Measurements from ENCODE around the gene PER1. TPM values are rescaled to one million over a fixed set of nuclear protein-coding genes. Genes with fewer than 3 reads are reported as not detected.
A peak's percentile ranks its signal among the peaks of the same experiment; 100 is the strongest.

Gene PER1
- total RNA-seq, 1 donor from 2014 or later: 45.0 TPM

DNA sequence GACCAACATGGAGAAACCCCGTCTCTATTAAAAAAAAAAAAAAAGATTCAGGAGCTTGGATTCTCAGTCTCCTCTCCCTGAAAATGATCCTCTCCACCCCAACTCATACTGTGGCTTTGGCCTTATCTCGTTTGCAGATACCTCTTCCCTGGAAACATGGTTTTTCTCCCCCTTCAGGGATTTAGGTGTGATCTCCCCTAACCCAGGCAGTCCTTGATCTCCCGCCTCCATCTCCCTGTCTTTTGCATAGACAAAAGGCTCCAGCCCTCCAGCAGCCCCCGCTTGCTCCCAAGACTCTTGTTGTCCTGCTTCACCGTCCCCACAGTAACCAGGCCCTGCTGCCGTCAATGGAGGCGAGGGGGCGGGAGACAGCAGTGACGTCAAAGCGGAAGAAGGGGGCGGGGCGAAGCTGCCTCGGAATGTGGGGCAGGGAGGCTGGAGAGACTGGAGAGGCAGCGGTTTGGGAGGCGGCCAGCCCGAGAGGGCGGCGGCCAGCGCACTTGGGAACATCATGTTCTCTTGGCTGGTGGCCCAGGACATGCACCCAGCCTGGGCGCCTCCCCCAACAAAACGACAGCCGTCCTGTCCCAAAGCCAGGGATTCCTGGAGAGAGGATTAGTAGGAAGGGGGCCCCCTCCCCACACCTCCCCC is 1.9 kb upstream of the PER1 start:
- intact Hi-C loops (cut with micrococcal nuclease): loop anchor here (10.0 kb wide), 1 partner anchor 469 kb away; the partner anchor contains the start of genes TP53 and WRAP53
- no peak overlapping the region for H3K27ac Mint-ChIP-seq
- peaks cover 39% of the 10 kb centered on the region for H3K4me1 Mint-ChIP-seq
- peak; percentile 71 for DNase-seq
- no peaks in the 10 kb centered on the region for H3K27me3 Mint-ChIP-seq
- ChIA-PET CTCF (interaction anchor here (0.6 to 1.7 kb wide), 2 partner anchors 15 to 63 kb away, joined by 3 read pairs; no protein-coding TSS in a partner anchor), POLR2A (interaction anchor here (0.6 to 15.9 kb wide), 8 partner anchors 15 to 141 kb away, joined by 3 to 385 read pairs (median 10); partner anchors contain the start of genes BORCS6 and SLC25A35)
- H3K36me3 Mint-ChIP-seq (ENCODE audit: low read depth): peaks cover 29% of the 10 kb centered on the region
- no peak overlapping the region for H3K4me3 Mint-ChIP-seq
- TF ChIP-seq, protein P1, sequence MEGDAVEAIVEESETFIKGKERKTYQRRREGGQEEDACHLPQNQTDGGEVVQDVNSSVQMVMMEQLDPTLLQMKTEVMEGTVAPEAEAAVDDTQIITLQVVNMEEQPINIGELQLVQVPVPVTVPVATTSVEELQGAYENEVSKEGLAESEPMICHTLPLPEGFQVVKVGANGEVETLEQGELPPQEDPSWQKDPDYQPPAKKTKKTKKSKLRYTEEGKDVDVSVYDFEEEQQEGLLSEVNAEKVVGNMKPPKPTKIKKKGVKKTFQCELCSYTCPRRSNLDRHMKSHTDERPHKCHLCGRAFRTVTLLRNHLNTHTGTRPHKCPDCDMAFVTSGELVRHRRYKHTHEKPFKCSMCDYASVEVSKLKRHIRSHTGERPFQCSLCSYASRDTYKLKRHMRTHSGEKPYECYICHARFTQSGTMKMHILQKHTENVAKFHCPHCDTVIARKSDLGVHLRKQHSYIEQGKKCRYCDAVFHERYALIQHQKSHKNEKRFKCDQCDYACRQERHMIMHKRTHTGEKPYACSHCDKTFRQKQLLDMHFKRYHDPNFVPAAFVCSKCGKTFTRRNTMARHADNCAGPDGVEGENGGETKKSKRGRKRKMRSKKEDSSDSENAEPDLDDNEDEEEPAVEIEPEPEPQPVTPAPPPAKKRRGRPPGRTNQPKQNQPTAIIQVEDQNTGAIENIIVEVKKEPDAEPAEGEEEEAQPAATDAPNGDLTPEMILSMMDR (IDR thresholded peaks at IDR 0.05): no peak
- no peak for ATAC-seq (ENCODE audit: low read depth)
- H3K9me3 Mint-ChIP-seq: no peaks in the 10 kb centered on the region

DNA sequence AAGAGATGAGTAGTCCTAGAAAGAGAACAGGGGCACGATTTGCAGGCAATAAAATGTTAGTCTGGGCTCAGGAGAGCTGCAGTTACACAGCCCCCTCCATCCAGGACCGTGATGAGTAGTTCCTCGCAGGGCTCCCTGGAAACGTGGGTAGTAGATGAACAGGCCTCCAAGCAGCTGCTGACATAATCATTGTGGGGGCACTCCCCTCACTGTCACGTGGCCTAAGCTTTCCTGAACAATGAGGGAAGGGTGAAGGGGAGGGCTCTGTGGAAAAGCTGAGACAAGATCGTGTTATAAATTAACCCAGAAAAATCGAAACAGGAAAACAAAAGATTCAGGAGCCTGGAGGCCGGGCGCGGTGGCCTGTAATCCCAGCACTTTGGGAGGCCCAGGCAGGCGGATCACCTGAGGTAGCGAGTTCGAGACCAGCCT is 1.3 kb upstream of the PER1 start:
- DNase-seq: no peak
- intact Hi-C loops (cut with micrococcal nuclease): loop anchor here (10.0 kb wide), 1 partner anchor 469 kb away; the partner anchor contains the start of genes TP53 and WRAP53
- TF ChIP-seq, protein P1 (IDR thresholded peaks at IDR 0.05): no peak
- H3K9me3 Mint-ChIP-seq: no peaks in the 10 kb centered on the region
- ATAC-seq (ENCODE audit: low read depth): no peak
- H3K27ac Mint-ChIP-seq: peak overlapping the region; percentile 82
- H3K27me3 Mint-ChIP-seq: no peaks in the 10 kb centered on the region
- no peak overlapping the region for H3K4me3 Mint-ChIP-seq
- ChIA-PET CTCF (interaction anchor here (0.6 to 1.7 kb wide), 2 partner anchors 14 to 62 kb away, joined by 3 read pairs; no protein-coding TSS in a partner anchor), POLR2A (interaction anchor here (0.6 to 15.9 kb wide), 7 partner anchors 14 to 95 kb away, joined by 3 to 385 read pairs (median 4); no protein-coding TSS in a partner anchor)
- peaks cover 34% of the 10 kb centered on the region for H3K4me1 Mint-ChIP-seq
- H3K36me3 Mint-ChIP-seq (ENCODE audit: low read depth): peaks cover 30% of the 10 kb centered on the region

DNA sequence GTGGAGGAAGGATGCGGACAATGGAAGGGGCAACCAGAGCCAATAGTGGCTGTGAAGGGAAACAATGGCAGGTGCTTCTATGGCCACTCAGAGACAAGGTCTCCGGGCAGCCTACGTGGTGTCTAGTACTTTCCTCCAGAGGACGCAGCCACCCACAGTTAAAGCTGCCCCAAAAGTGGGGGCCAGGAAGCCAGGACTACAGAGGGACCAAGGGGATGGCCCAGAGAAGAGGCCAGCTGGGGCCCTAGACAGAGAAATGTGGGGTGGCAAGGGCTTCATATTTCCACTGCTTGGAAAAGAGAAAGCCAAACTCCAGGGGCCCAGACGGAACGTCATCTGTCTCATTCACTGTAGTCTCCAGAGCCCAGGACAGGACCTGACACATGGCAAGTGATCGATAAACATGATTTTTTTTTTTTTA is 837 bp upstream of the PER1 start:
- POLR2A ChIA-PET: interaction anchor here (0.8 to 15.9 kb wide), 4 partner anchors 14 to 94 kb away, joined by 3 to 385 read pairs (median 71); no protein-coding TSS in a partner anchor
- TF ChIP-seq, protein P1 (IDR thresholded peaks at IDR 0.05): no peak
- Mint-ChIP-seq H3K4me1 (peaks cover 31% of the 10 kb centered on the region), H3K27me3 (no peaks in the 10 kb centered on the region), H3K9me3 (no peaks in the 10 kb centered on the region), H3K27ac (peak overlapping the region; percentile 82), H3K36me3 (ENCODE audit: low read depth) (peaks cover 31% of the 10 kb centered on the region), H3K4me3 (peak overlapping the region; percentile 24)
- intact Hi-C loops (cut with micrococcal nuclease): loop anchor here (10.0 kb wide), 1 partner anchor 468 kb away; the partner anchor contains the start of genes TP53 and WRAP53
- ATAC-seq (ENCODE audit: low read depth) (no peak), DNase-seq (no peak)
- CTCF ChIA-PET: no interaction called here

DNA sequence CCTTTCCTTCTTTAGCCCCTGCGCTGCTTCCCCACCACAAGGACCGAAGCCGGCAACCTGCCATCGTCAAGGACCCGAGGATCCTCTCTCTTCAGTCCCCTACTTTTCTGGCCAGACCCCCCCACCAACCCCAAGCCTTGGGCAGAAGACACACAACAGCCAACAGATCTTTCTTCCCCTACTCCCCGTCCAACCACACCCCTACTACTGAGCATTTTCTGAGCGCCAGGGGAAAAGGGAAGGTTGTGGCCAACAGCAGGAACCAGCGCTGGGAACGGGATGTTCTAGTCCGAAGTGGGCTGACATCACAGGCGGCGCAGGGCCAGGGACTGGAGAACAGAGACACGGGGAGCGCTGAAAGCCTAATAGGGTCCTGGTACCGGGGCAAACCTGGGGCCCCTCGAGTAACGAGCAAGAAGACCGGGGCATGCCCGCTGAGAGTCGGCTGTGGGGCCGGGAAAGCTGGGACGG is 528 bp downstream of the PER1 start:
- no peaks in the 10 kb centered on the region for H3K27me3 Mint-ChIP-seq
- TF ChIP-seq, protein P1 (IDR thresholded peaks at IDR 0.05): no peak
- ChIA-PET CTCF (interaction anchor here (1.0 kb wide), 1 partner anchor 72 kb away, joined by 4 read pairs; no protein-coding TSS in a partner anchor), POLR2A (interaction anchor here (0.5 to 15.9 kb wide), 16 partner anchors 10 to 308 kb away, joined by 3 to 385 read pairs (median 5); partner anchors contain the start of genes ALOXE3, BORCS6, CTC1 and SLC25A35)
- peak overlapping the region; percentile 90 for H3K4me3 Mint-ChIP-seq
- intact Hi-C loops (cut with micrococcal nuclease): loop anchor here (1.0 to 10.0 kb wide), 2 partner anchors 12 to 467 kb away; partner anchors contain the start of genes TP53 and WRAP53
- ATAC-seq (ENCODE audit: low read depth): no peak
- H3K9me3 Mint-ChIP-seq: no peaks in the 10 kb centered on the region
- H3K36me3 Mint-ChIP-seq (ENCODE audit: low read depth): peaks cover 42% of the 10 kb centered on the region
- H3K27ac Mint-ChIP-seq: peak overlapping the region; percentile 87
- DNase-seq: peak; percentile 38
- H3K4me1 Mint-ChIP-seq: peaks cover 31% of the 10 kb centered on the region

Measured in activated B cell treated with CpG ODN at 0.5 μM for 24 hours (primary cell).